HG02852 (cell line): ENCODE measurements around the gene SMYD3.

ENCODE experiments used
- ATAC-seq: cut with Tn5 transposase; IDR thresholded peaks from one replicate; pipeline ENCODE4 v1.9.1; 2021; ENCODE audit warnings: mild to moderate bottlenecking, moderate library complexity; ENCODE audit not compliant: unreplicated experiment

SMYD3 gene

DNA sequence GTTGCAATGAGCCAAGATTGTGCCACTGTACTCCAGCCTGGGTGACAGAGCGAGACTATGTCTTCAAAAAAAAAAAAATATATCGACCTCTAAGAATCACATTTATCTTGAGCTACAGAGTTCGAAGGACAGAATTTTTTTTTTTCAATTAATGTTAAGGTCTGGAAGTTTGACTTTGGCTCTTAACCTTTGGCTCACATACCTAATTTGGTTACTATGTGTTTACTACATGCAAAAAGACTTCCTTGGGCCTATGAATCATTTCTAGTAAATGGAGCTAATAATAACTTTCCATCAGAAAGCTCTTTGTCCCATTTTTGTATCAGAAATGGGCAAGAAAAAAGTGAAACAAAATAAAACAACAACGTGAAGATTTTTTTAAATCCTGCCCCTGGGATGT lies 351.2 kb downstream of the SMYD3 start:
- ATAC-seq, result no peak

DNA sequence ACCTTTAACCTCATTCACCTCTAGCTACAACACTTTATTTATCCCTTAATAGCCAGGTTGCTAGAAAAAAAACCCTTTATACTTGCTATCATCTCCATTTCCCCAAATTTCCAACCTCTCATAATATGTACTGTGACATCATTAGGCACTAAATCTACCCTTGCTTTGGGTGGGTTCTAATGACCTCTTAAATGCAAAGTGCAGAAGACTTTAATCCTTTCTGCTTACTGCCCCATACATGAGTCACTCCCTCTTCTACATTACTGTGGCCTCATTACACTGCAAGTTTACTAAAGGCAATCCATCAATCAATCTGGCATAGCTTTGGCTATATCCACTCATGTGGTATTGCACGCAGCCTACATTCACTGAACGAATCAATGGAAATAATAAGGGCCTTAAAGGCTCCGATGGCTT lies 353.3 kb downstream of the SMYD3 start:
- ATAC-seq, result no peak

DNA sequence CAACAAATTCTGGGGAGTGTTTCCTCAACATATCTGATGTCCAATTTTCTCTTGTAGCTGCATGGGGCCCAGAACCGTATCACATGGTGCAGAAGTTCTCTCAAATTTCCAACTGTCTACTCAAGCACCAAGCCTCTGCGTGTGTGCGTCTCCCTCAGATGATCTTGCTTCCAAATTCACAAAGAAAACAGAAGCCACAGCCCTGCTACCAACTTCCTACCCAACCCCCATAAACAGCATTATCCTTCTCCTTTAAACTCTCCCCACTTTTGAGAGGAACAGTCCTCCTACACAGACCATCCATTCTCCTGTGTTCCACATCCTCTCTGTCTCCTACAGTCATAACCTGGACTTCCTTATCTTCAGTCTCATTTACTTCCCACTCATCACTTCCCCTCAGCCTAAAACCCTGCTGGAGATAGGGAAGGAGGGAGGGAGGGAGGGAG lies 354.1 kb downstream of the SMYD3 start:
- no peak for ATAC-seq

DNA sequence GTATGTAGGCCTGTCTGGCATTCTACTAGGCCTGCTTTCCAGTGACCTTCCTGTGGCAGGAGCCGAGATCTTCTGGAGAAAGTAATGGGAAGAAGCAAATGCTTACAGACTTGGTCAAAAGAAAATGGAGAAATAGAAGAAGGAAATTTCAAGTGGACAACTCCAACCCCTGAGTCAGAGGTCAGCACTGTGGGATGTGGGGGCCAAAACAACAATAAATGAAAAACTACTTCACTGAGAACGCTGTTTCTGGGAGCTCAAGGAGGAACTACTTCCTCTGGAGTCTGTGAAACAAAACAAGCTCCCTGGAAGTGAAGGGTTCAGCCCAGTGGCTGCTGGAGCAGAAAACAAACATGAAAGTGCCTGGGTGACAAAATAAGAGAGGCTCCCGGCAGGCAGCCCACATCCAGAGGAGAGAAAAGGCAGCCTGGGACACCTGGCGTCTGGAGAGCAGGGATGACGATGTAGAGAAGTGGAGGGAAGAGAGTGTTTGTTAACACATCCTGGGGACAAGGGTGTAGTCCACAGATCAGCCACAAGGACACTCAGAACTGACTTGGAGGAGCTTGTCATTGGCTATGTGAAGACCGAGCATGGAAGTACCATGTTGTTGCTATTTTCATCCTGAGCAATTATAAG lies 355.2 kb downstream of the SMYD3 start:
- no peak for ATAC-seq

DNA sequence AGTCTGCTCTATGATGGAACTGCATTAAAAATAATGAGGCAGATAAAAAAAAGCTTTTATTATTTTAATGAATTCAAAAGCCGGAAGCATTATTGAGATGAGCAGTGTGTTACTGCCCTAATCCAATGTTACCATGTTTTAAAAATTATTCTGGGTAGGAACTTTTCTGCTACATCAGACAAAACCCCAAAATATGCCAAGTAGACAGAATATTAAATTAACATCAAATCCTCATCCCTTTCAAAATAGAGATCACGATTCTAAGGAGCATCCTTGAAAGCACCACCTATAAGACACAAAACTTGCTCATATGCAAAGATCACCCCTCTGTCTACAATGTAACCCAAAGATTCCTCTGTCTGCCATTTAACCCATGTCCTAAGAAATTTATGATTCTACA lies 357.5 kb downstream of the SMYD3 start:
- no peak for ATAC-seq

DNA sequence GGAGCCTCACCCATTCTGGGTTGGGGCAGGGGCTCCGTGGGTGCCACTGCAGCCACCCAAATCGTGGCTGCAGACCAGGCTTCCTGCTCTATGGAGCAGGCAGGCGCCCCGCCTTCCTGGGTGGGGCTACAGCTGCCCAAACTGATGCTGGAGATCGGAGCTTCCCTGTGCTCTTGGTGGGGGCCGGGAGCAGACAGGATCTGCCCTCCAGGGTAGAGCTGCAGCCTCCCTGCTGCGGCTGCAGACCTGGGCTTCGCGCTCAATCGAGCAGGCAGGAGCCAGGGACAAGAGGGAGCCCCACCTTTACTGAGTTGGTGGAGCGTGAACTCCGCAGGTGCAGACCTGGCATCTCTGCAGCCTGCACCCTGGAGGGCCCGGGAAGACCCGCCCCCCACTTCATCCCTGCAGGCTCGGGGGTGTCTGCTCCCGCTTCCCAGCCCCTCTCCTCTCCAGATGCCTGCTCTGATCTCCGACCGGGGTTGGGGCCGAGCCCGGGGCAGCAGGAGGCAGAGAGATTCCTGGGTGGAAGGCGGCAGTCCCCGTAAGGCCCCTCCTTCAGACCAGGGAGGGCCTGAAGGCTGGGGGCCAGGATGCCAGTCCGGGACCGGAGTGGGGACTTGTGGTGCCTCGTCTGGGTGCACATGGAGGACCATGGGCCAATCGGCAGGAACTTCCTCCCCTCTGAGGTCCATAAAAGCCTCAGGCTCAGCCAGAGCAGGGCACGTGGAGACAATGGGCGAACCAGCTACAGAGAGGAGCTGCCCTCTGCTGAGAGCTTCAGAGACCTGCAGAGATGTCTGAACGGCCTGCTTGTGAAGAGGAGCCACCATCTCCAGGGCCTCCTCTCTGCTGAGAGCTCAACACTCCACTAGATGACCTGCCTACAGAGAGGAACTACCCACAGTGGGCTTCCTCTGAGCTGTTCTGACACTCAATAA lies 359.3 kb downstream of the SMYD3 start:
- no peak for ATAC-seq

DNA sequence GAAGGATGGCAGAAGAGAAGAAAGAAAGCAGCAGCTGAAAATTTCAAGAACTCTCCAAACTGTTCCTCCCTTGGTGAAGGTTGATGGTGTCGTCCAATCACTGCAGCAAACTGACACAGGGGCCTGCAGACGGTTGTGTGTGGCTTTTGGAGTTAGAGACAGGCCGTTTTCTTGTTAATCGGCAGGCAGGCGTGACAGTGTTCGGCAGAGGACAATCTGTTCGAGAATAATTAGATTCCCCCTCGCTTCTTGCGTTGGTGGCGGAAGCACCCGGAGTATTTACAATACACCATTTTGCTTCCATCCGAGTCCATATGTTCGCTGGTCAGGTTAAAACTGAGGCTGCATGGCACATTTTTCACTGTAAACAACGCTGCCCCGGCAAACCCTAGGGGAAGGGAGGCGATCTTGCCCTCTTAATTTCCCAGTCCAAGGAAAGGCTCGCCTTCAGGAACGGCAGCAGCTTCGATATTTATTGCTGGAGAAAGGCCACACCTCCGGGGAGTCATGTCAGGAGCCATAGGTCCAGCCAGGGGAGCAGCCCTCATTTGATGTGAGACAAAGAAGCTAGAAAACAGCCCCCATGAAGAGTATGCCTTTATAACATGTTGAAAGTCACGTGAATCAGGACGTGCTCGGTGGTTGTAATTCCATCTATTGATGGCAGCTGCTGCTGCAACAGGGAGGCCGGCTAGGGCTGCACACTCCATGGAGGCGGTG lies 360.1 kb downstream of the SMYD3 start:
- ATAC-seq, result no peak

DNA sequence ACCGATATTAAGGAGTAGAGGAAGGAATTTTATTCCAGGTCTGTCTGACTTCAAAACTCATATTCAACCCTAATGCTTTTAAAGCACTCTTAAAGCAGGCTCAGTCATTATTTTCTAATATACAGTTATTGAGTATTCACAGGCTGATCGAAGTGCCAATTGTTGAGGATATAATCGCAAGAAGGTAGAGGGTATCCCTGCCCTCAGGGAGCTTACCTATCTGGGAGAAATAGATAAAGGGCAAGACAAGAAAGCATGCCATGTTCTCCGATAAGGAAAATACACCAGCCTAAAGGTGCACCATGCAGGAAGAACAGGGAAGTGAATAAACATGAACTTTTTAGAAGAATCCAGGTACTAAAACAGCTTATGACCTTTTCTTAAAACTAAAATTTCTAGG lies 361.2 kb downstream of the SMYD3 start:
- ATAC-seq, result no peak

DNA sequence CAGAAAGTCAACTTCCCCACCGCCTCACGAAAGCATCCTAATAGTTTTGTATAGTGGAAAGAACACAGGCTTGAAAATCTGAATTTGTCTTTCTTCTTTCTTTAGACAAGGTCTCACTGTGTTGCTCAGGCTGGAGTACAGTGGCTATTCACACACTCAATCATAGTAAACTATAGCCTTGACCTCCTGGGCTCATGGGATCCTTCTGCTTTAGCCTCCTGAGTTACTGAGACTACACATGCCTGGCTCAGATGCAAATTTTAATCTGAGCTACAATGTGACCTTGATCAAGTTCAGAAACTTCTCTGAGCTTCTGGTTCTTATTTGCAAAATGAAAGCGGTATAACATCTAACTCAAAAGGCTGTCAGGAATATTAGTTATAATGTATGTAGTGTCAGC lies 362.1 kb downstream of the SMYD3 start:
- ATAC-seq, result no peak

DNA sequence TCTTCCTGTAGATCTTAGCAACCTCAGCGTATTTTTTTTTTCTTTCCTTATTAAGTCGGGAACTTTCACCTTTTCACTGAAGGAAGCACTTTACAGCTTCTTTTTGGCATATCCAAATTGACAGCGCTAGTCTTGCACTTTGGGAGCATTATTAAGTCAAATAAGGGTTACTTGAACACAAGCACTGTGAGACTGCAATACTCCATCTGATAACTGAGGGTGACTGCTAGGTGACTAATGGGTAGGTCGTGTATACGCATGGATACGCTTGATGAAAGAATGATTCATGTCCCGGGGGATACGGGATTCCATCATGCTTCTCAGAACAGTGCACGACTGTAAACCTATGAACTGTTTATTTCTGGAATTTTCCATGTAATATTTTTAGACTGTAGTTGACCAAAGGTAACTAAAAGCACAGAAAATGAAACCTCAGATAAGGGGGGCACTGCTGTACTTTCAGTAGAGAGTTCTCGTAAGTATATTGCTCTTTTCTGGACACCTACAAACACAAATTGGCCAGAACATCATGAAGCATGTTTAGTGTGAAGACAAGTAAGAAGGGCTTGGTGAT lies 364.7 kb downstream of the SMYD3 start:
- ATAC-seq, result no peak

DNA sequence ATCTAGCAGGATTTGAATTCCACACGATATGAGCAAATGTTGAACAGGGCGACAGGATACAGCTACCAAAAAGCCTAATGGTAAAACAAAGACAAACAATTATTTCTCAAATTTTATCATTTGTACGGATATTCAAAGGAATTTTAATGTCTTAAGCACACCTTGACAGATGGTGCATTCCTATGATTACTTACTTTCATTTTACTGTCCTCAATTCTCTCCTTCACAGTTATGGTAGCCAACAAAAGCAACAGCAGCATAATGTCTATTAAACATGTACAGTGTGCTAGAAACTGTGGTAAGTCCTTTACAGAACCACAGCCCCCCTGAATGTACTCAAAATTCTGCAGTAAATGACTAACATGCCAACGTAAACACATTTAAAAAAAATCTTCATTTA lies 365.8 kb downstream of the SMYD3 start:
- no peak for ATAC-seq

DNA sequence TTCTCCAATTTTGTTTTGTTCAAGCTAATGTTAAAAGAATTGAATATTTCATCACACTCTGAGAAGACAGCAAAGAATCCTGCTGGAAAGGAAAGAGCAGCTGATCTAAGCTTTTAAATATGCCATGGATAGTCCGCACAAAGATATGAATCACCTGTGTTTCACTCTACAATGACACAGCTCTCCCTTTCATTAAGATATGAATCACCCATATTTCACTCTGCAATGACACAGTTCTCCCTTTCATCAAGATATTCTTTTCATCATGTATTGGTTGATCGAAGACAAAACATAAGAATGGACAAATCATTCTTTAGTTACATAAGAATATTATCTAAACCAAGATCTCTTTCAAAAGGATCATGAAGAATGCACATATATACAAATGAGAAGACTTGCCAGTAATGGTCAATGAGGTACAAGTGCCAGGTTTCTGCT lies 367.3 kb downstream of the SMYD3 start:
- ATAC-seq, result no peak

DNA sequence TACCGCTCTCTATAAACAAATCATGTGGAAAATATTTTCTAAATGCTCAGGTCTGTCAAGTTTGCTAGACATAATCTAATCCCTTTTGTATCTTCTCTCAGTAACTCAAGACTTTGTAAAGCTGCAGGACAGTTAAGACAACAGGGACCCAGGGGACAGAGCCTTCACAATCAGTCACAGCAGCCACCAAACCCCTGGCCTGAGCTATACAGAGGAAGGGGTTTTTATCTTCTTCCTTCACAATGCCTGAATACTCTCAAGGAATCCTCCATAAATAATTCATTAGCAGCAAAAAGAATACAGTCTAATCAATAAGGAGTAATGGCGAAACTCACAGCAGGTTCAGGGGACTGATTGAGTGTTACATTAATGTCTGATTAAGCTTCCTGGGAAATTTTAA lies 368.3 kb downstream of the SMYD3 start:
- no peak for ATAC-seq

DNA sequence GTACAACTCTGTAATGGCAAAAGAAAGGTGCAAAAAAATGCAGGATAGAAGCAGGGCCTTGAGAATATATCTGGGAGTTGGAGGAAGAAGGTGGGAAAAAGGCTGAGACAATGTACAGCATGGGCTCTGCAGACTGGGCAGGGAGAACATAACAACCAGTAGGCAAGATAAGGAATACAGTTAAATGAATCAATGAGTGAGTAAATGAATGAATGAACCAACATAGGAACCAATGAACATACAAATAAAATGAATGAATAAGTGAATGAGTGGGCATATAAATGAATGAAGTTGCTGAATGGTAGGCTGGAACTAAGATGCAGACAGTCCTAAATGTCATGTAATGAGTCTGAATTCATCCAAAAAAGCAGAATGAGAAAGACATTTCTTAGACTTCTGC lies 370.6 kb downstream of the SMYD3 start:
- no peak for ATAC-seq

DNA sequence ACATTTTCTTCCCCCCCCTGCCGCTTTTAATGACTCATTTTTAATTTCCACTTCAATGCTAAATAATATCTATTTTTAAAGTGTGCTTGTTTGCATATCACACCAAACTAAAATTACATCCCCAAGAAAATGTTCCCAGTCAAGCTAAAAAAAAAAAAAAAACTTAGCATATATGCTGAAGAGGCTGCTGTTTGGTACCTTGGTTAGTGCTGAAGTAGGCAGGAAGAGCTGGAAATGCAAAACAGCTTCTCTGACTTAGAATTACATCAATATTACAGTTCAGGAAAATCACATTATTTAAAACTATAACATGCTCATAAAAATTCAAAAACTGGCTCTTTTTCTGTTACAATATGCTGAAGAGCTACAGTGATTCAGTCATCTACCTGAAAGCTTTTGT lies 372.3 kb downstream of the SMYD3 start:
- ATAC-seq, result no peak

DNA sequence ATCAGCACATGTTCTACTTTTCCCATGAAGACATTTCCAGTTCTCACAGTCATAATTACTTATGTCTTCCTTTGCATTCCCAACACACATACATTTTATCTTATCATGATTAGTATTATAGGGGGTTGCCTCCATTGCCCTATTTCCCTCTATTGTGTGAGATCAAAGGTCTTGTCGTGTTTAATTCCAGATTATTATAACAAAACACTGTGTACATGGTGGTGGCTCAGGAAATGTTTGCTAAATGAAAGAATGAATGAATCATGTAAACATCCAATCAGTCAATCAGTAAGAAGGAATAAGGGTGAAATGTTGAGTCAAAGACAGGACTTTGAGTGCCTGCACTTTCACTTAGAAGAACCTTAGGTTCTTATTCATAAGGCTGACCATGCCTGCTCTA lies 376.0 kb downstream of the SMYD3 start:
- ATAC-seq, result no peak

DNA sequence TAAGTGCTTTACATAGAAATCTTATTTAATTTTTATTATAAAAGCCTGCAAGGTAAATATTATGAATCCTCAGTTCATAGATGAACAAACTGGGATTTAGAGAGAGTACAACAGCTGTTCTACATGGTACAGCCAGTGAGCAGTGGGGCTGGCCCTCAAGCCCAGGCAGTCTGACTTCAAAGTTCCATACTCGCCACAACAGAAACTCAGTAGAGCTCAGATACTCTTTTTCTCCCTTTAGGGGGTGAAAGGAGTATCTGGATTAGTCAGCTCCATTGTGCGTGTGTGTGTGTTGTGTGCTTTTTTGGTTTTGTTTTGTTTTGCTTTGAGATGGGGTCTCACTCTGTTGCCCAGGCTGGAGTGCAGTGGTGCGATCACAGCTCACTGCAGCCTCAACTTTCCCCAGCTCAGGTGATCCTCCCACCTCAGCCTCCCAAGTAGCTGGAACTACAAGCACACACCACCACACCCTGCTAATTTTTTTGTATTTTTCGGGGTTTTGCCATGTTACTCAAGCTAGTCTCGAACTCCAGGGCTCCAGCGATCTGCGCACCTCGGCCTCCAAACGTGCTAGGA lies 378.5 kb downstream of the SMYD3 start:
- no peak for ATAC-seq

DNA sequence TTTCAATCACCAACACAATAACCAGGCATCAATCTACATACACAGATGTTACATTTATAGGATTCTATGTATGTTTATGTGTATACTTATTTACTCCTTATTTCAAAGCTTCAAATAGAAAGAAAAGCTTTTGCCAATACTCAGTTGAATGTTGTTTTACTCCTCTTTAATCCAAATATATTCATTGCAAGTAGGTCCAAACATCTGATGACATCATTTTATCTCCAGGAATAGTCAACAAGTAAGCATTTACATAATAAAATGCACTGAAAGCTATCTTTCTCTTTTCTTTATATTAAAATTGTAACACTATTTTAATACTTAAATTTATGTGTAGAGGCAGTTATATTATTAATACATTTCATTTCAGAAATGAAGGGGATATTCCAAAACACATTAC lies 380.5 kb downstream of the SMYD3 start:
- no peak for ATAC-seq

DNA sequence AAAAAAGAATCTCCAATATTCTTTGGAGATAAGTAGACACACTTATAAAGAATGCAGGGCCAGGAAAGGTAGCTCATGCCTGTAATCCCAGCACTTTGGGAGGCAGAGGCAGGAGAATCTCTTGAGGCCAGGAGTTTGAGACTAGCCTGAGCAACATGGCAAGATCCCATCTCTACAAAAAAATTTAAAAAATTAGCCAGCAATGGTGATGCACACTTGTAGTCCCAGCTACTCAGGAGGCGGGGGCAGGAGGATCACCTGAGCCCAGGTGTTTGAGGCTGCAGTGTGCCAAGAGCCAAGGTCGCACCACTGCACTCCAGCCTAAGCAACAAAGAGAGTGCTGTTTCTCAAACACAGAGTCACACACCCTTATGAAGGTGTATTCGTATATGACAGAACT lies 385.0 kb downstream of the SMYD3 start:
- ATAC-seq, result no peak

DNA sequence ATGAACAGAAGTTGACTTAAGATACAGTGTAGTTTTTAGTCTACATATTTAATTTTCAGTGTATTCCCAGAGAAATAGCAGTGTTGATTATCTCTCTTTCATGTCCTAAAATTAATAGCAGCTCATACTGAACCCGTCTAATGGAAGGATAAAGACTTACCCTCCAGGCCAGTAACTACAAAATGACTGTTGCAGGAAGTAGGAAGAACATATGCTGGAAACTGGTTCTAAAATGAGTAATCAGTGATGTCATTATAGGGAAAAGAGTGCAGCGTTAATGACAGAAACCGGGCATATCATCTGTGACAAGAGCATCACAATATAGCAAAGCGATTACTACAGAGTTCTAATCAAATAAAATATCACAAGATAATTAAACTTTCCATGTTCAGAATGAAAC lies 385.5 kb downstream of the SMYD3 start:
- ATAC-seq, result no peak
